GM12891 (cell line): Measurements from ENCODE around the gene DCDC2.

Experiments
- PAX5 ChIP-seq: IDR thresholded peaks from 2 replicates; pipeline ENCODE4 v1.6.1; 2011; ENCODE audit warnings: low read length, moderate library complexity, mild to moderate bottlenecking; ENCODE audit not compliant: insufficient read depth, severe bottlenecking
- POLR2A ChIP-seq: IDR thresholded peaks from 2 replicates; pipeline ENCODE4 v1.6.1; 2011; ENCODE audit warnings: low read depth, low read length, control low read depth
- POLR2AphosphoS5 ChIP-seq: IDR thresholded peaks from 2 replicates; pipeline ENCODE4 v1.6.1; 2011; ENCODE audit warnings: low read depth, low read length, control low read depth
- POU2F2 ChIP-seq: IDR thresholded peaks from 2 replicates; pipeline ENCODE4 v1.6.1; 2011; ENCODE audit warnings: low read depth, mild to moderate bottlenecking, control low read depth, low read length, moderate library complexity
- SPI1 ChIP-seq: IDR thresholded peaks from 2 replicates; pipeline ENCODE4 v1.6.1; 2011; ENCODE audit warnings: low read depth, low read length, control low read depth
- TAF1 ChIP-seq: IDR thresholded peaks from 2 replicates; pipeline ENCODE4 v1.6.1; 2011; ENCODE audit warnings: low read depth, low read length, control low read depth

DNA sequence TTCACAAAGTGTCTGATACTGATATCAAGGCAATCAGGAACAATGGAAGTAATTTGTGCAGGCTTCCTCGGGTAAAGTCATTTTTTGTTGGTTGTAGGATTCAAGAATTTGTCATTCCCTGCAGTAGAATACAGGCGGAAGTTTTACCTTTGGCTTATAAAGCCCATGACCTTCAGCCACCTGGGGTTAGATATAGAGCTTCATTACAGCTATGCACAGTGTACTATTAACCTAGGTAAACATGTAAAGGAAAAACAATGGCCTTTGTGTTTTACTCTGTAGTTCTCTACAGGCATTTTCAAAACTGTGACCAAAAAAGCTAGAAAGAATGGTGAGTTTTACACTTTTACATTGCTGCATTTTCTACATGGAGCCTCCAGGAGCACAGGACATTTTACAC lies 116.9 kb downstream of the DCDC2 start:
- TF ChIP-seq TAF1 (no peak), POLR2A (no peak), PAX5 (no peak), POLR2AphosphoS5 (no peak), SPI1 (no peak), POU2F2 (no peak)
